Raji (cell line): ENCODE measurements around the gene COL10A1.

Experiments
- POLR2A ChIP-seq: IDR thresholded peaks from 2 replicates; pipeline ENCODE4 v1.6.1; 2011; ENCODE audit warnings: low read depth, low read length, control low read depth; ENCODE audit not compliant: insufficient read depth

The COL10A1 gene

GRCh38 chr6:116126032-116126431 is at the start of gene COL10A1:
Gene COL10A1 (minus strand): TSS chr6:116126132. CDS start chr6:116125492, 640 bp downstream.
- no peak for TF ChIP-seq POLR2A

- TF ChIP-seq POLR2A: no peak
Observed at GRCh38 chr6:116175344-116175743, 49.4 kb upstream of the COL10A1 start.

- no peak for TF ChIP-seq POLR2A
Observed at GRCh38 chr6:116173928-116174327, 48.0 kb upstream of the COL10A1 start.

GRCh38 chr6:116170358-116171057 is 44.6 kb upstream of the COL10A1 start:
- no peak for TF ChIP-seq POLR2A

- TF ChIP-seq POLR2A: no peak
Observed at GRCh38 chr6:116169880-116170279, 43.9 kb upstream of the COL10A1 start.

- TF ChIP-seq POLR2A: no peak
Observed at GRCh38 chr6:116168148-116168547, 42.2 kb upstream of the COL10A1 start.

GRCh38 chr6:116166369-116166768 is 40.4 kb upstream of the COL10A1 start:
- no peak for TF ChIP-seq POLR2A

GRCh38 chr6:116165596-116165995 is 39.7 kb upstream of the COL10A1 start:
- no peak for TF ChIP-seq POLR2A

GRCh38 chr6:116159782-116160524 is 34.0 kb upstream of the COL10A1 start:
- TF ChIP-seq POLR2A: no peak

- TF ChIP-seq POLR2A: no peak
Observed at GRCh38 chr6:116158641-116159040, 32.7 kb upstream of the COL10A1 start.

- no peak for TF ChIP-seq POLR2A
Observed at GRCh38 chr6:116157391-116157790, 31.5 kb upstream of the COL10A1 start.

- no peak for TF ChIP-seq POLR2A
Observed at GRCh38 chr6:116156405-116157326, 30.7 kb upstream of the COL10A1 start.

- TF ChIP-seq POLR2A: no peak
Observed at GRCh38 chr6:116154887-116155286, 29.0 kb upstream of the COL10A1 start.

GRCh38 chr6:116152620-116153019 is 26.7 kb upstream of the COL10A1 start:
- no peak for TF ChIP-seq POLR2A
